Erythroblast (primary cell): Measurements from ENCODE around the gene SLC16A12.

Experiments
- GATA1 ChIP-seq: IDR thresholded peaks from 2 replicates; pipeline ENCODE4 v1.6.1; 2011; ENCODE audit warnings: low read depth, mild to moderate bottlenecking, control low read depth, low read length, moderate library complexity
- POLR2A ChIP-seq: IDR thresholded peaks from 2 replicates; pipeline ENCODE4 v1.6.1; 2011; ENCODE audit warnings: mild to moderate bottlenecking, low read length

DNA sequence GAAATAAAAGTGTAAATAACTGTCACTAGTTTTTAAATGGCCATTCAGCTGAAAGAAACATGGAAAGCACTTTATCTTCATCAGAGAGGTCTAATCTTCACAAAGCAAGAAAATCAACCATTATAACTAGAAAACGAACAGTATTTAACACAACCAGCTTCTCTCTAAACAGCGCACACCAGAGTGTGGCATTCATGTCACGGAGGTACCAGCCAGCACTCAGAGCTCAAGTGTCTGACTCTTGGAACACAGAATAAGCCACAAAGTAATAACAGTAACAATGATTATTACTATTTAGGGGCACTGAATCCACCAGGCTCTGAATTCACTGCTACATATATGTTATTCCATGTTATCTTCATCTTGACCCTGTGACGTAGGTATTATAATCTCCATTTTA, 60.9 kb downstream of the SLC16A12 start:
- TF ChIP-seq POLR2A: no peak
- no peak for TF ChIP-seq GATA1
